DND-41 (cell line): ENCODE measurements around the gene DAG1.

Source experiments
- EZH2 ChIP-seq: IDR thresholded peaks from 3 replicates; pipeline ENCODE4 v1.6.1; 2012; ENCODE audit warnings: borderline replicate concordance, low read depth, mild to moderate bottlenecking, moderate library complexity, low read length, inconsistent platforms; ENCODE audit not compliant: severe bottlenecking
- TF ChIP-seq, protein P1 (sequence below): IDR thresholded peaks from 2 replicates; pipeline ENCODE4 v1.5.1; 2012; ENCODE audit warnings: borderline replicate concordance, low read length, moderate library complexity, mild to moderate bottlenecking; ENCODE audit not compliant: poor library complexity, severe bottlenecking; ENCODE audit errors: extremely low read depth

DNA sequence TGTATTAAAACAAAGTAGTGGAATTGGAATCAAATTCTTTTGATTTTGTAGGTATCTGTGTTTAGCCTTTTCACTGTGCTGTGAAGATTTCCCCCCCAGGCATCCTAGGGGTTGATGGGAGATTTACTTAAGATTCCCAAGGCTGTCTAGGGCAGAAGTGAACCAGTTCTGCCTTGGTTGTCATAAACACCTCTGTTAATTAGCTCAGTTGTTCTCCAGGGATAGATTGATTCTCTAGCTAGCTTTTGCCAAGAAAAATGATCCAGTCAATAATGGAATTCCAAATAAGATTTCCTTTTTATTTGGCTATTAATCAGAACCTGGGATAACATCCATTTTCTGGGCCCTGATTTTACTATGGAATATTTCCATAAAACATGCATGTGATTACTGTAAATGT lies 12.7 kb downstream of the DAG1 start:
- TF ChIP-seq, protein P1, sequence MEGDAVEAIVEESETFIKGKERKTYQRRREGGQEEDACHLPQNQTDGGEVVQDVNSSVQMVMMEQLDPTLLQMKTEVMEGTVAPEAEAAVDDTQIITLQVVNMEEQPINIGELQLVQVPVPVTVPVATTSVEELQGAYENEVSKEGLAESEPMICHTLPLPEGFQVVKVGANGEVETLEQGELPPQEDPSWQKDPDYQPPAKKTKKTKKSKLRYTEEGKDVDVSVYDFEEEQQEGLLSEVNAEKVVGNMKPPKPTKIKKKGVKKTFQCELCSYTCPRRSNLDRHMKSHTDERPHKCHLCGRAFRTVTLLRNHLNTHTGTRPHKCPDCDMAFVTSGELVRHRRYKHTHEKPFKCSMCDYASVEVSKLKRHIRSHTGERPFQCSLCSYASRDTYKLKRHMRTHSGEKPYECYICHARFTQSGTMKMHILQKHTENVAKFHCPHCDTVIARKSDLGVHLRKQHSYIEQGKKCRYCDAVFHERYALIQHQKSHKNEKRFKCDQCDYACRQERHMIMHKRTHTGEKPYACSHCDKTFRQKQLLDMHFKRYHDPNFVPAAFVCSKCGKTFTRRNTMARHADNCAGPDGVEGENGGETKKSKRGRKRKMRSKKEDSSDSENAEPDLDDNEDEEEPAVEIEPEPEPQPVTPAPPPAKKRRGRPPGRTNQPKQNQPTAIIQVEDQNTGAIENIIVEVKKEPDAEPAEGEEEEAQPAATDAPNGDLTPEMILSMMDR = no peak
- no peak for TF ChIP-seq EZH2
